ENCODE measurements around the gene DUT. TPM values are rescaled to one million over a fixed set of nuclear protein-coding genes. Genes with fewer than 3 reads are reported as not detected.

The DUT gene
- total RNA-seq, 1 donor from 2014 or later = 100 TPM

DNA sequence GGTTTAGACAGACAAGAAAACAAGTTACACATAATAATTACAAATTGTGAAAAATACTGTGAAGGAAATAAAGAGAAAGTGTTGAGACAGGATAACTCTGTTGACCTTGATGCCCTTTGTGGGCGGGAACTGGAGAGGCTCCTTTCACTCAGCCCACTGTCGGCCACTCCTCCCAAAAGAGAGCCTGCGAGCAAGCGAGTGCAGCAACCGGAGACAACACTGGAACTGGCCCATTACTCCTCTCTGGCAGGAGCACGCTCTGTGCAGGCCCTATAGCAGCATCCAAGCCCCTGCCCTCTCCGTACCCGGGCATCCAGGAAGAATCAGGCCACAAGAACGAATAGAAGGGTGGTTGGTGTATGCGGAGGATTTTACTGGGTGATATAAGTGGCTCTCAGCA lies 16.2 kb upstream of the DUT start:
- H3K36me3 ChIP-seq = no peaks in the 10 kb centered on the region
- no peak overlapping the region for H3K27ac ChIP-seq
- no peaks in the 10 kb centered on the region for H3K4me1 ChIP-seq
- TF ChIP-seq, protein P1, sequence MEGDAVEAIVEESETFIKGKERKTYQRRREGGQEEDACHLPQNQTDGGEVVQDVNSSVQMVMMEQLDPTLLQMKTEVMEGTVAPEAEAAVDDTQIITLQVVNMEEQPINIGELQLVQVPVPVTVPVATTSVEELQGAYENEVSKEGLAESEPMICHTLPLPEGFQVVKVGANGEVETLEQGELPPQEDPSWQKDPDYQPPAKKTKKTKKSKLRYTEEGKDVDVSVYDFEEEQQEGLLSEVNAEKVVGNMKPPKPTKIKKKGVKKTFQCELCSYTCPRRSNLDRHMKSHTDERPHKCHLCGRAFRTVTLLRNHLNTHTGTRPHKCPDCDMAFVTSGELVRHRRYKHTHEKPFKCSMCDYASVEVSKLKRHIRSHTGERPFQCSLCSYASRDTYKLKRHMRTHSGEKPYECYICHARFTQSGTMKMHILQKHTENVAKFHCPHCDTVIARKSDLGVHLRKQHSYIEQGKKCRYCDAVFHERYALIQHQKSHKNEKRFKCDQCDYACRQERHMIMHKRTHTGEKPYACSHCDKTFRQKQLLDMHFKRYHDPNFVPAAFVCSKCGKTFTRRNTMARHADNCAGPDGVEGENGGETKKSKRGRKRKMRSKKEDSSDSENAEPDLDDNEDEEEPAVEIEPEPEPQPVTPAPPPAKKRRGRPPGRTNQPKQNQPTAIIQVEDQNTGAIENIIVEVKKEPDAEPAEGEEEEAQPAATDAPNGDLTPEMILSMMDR (IDR thresholded peaks at IDR 0.05) = no peak
- H3K9me3 ChIP-seq = no peaks in the 10 kb centered on the region
- intact Hi-C loops (cut with DNase I) = no loop called here
- ATAC-seq (no peak), DNase-seq (no peak)
- H3K27me3 ChIP-seq (ENCODE audit: low read depth) = no peaks in the 10 kb centered on the region
- no peak overlapping the region for H3K4me3 ChIP-seq

DNA sequence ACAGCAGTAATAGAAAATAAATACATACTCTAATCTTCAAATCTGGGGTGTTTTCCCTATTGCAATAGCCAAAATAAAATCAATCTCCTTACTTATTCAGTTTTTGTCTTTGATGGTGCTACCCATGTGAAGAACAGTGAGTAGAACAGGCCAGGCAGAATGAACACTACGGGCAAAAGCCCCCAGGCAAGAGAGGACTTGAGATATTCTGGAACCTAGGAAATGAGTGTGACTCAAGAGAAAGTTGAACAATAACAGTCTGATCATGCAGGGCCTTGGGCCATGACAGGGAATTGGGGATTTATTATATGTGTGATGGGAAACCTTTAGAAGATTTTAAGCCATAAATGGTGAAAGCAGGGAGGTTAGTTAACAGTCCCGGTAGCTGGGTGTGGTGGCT lies 14.0 kb upstream of the DUT start:
- Histone ChIP-seq H3K4me3 (no peak overlapping the region), H3K27ac (no peak overlapping the region), H3K4me1 (no peaks in the 10 kb centered on the region), H3K9me3 (no peaks in the 10 kb centered on the region), H3K27me3 (ENCODE audit: low read depth) (no peaks in the 10 kb centered on the region), H3K36me3 (no peaks in the 10 kb centered on the region)
- intact Hi-C loops (cut with DNase I) = no loop called here
- ATAC-seq = no peak
- DNase-seq = no peak
- TF ChIP-seq, protein P1 (IDR thresholded peaks at IDR 0.05) = no peak

DNA sequence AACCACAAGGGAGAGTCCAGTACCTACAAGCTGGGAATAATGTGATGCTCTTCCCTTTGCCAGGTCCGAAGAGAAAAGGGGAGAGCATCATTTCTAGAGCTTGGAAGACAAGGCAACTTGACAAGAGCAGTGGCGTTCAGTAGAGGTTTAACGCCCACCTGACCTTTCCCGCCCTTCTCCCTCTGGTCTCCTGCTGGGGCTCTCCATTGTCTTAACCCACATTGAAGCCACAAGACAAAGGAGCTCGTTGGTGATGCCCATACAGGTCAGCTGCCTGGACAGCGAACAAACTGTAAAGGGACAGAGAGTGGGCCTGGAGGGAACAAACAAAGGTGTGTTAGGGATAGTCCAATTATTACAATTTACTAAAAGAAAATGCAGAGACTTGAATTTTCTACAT lies 13.1 kb upstream of the DUT start:
- intact Hi-C loops (cut with DNase I) = no loop called here
- no peak for DNase-seq
- Histone ChIP-seq H3K4me1 (no peaks in the 10 kb centered on the region), H3K27me3 (ENCODE audit: low read depth) (no peaks in the 10 kb centered on the region), H3K27ac (no peak overlapping the region), H3K9me3 (no peaks in the 10 kb centered on the region), H3K36me3 (no peaks in the 10 kb centered on the region), H3K4me3 (no peak overlapping the region)
- TF ChIP-seq, protein P1 (IDR thresholded peaks at IDR 0.05) = no peak
- ATAC-seq = no peak

DNA sequence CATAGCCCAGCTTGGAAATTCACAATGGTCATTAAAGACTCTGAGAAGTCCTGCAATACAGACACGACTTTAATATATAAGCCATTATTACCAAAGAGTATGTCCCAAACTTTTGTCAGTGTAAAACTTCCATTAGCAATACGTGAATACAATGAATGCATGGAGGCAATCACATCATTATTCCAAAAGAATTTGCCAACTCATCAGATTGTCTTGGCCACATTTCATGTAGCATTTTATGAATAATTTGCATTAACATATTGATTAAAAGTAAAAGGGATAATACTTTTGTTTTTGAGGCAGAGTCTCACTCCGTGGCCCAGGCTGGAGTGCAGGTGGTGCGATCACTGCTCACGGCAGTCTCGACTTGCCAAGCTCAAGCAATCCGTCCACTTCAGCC lies 7.9 kb upstream of the DUT start:
- TF ChIP-seq, protein P1 (IDR thresholded peaks at IDR 0.05) = no peak
- ATAC-seq = no peak
- intact Hi-C loops (cut with DNase I) = no loop called here

DNA sequence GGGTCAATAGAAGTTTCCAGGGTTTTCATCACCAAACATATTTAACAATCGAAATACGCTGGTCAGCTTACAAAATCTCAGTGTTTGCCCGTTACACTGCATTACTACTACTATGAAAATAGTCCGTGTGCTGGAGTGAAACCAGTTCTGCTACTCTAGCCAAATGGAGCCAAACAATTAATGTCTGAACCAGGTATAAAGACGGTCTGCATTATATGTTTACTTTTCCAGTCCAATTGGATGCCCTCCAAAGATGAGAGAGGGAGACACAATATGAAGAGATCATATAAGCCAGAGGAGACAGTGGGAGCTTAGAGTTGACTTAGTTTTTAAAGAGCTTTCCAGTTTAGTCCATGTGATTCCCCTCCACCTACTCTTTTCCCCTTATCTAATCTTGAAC lies 6.3 kb upstream of the DUT start:
- DNase-seq = no peak

More for the DNA sequence above, 7.9 kb upstream of the DUT start:
- Histone ChIP-seq H3K4me3 (no peak overlapping the region), H3K27ac (no peak overlapping the region), H3K36me3 (no peaks in the 10 kb centered on the region), H3K9me3 (no peaks in the 10 kb centered on the region), H3K27me3 (ENCODE audit: low read depth) (no peaks in the 10 kb centered on the region), H3K4me1 (no peaks in the 10 kb centered on the region)
- DNase-seq = no peak

More for the DNA sequence above, 6.3 kb upstream of the DUT start:
- no peak for ATAC-seq
- no peaks in the 10 kb centered on the region for H3K9me3 ChIP-seq
- H3K4me3 ChIP-seq = no peak overlapping the region
- TF ChIP-seq, protein P1 (IDR thresholded peaks at IDR 0.05) = no peak
- H3K36me3 ChIP-seq = no peaks in the 10 kb centered on the region
- intact Hi-C loops (cut with DNase I) = no loop called here
- H3K27ac ChIP-seq = no peak overlapping the region
- peaks cover under 1% of the 10 kb centered on the region for H3K4me1 ChIP-seq
- no peaks in the 10 kb centered on the region for H3K27me3 ChIP-seq (ENCODE audit: low read depth)

Data from lower lobe of right lung (tissue), 2 donors.